GM19035 (cell line): ENCODE results near the gene HOXC9.

Experiments used
- ATAC-seq: cut with Tn5 transposase; IDR thresholded peaks from one replicate; pipeline ENCODE4 v1.9.1; 2021; ENCODE audit not compliant: unreplicated experiment

HOXC9 gene

GRCh38 chr12:54024581-54025305 lies 24.8 kb downstream of the HOXC9 start:
- no peak for ATAC-seq

DNA sequence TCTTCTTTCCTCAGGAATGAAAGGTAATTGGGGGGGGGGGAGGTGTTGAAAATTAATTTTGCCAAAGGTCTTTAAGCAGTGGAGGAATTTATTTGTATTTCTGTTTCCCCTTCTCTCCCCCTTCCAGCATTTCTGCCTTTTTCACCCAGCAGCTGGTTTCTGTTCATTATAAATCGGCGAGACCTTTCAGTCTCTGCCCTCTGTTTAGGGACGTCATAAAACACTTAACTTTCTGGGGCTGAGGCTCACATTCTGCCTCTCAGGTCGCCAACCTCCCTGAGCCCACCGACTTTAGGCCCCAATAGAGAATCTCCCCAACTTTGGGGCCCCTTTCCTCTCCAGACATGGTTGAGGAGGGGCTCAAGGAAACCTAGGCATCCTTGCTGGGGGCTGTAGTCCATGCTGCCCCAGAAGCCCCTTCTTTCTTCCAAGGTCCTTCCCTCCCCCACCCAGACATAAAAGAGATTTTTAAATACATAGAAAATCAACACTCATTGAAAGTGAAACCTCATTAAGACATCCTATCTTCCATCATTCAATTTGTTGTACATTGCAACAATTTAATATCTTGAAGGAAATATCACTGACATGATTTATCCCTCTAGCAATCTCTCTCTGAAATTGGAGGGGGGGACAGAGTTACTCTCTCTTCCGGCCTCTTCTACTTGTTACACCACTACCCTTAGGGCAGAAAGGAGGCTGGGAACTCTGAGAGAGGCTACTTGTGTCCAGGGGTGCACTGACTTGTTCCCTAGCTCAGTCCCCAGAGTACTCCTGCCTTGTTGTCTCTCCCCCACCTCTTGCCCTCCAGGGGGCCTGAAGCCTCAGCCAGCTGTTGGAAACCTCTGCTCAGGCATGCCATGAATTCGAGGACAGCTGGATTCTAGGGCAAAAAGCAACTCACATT lies 25.8 kb downstream of the HOXC9 start:
- ATAC-seq: no peak

GRCh38 chr12:54026640-54027441 lies 26.9 kb downstream of the HOXC9 start:
- ATAC-seq: no peak

DNA sequence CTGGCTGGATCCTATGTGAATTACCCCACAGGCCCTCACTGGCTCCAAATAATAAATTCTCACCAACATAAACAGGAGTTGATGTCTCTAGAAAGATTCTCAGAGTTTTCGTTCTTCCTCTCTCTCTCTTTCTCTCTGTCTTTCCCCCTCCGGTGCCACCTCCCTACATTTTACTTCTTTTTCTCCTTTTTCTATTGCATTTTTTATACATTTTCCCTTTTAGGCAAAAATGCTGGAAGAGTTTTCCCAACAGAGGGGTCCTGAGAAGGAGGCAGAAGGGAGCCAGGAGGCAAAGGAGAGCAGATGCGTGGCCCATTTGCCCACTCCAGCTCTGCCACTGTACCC lies 27.5 kb downstream of the HOXC9 start:
- ATAC-seq: no peak

DNA sequence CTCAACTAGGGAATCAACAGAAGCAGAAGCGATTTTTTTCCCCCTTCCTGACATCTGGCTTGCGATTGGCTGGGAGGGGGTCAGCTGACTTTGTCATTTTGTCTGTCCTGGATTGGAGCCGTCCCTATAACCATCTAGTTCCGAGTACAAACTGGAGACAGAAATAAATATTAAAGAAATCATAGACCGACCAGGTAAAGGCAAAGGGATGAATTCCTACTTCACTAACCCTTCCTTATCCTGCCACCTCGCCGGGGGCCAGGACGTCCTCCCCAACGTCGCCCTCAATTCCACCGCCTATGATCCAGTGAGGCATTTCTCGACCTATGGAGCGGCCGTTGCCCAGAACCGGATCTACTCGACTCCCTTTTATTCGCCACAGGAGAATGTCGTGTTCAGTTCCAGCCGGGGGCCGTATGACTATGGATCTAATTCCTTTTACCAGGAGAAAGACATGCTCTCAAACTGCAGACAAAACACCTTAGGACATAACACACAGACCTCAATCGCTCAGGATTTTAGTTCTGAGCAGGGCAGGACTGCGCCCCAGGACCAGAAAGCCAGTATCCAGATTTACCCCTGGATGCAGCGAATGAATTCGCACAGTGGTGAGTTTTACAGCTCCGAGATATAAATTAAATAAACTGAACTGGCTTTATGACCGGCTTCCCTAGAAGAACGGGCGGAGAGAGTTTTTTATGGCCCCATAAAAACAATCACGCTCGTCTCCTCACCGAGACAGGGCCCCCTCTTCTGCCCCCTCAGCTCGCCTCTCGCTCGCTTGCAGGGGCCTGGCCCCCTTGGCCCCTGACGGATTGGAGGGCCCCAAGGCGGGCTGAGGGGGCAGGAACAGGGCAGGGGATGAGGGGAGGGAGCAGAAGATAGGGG lies 28.6 kb downstream of the HOXC9 start, which contains the start of gene HOXC6:
Gene HOXC6, plus strand, starts transcription at position 127 of the 888 bp plus-strand sequence. Its CDS starts 82 bp downstream, at position 209.
- ATAC-seq: no peak

- ATAC-seq: no peak
These were observed 29.8 kb downstream of the HOXC9 start for GRCh38 chr12:54029529-54030441.

GRCh38 chr12:54030442-54030801 lies 30.5 kb downstream of the HOXC9 start:
- ATAC-seq: no peak

- ATAC-seq: no peak
These were observed 31.0 kb downstream of the HOXC9 start for GRCh38 chr12:54030889-54031471.

DNA sequence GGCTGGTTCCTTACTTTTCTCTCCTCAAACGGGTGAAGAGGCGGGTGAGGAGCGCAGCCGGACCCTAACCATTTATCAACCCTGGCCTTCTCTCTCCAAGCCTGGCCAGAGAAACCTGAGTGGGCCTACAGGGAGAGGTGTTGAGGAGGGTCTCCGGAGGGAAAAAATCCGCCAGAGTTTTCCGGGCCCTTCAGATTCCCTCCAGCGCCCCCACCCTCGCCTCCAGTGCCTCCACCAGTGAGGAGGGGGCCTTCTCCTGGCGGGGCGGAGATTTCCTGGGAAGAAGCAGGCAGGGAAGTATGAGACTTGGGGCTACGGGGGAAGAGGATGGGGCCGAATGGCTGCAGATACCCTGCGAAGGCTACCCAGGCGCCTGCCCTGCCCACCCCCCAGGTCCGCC lies 31.5 kb downstream of the HOXC9 start:
- no peak for ATAC-seq

DNA sequence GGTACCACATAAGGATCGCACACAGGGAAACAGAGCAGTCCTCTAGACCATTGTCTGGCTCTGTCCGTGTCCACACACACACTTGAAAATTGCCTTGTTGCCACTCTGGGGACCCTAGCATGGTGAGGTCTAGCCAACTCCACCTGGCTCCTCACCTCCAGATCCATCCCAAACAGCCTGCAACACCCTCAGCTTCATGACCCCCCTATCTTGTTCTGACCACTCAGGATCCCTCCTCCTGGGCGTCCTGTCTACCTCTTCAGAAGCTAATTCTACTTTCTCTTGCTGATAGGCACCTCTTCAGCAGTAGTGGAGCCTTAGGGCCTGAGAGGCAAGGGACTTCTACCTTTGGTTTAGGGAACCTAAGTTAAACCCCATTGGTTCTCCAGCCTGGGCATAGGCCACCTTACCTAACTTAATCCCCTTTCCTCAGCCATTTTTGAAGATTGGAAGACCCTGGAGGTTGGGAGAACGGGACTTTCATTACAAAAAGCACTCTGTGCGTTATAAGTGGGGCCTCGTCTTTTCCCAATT lies 32.2 kb downstream of the HOXC9 start:
- no peak for ATAC-seq

- ATAC-seq: no peak
These were observed 32.7 kb downstream of the HOXC9 start, which contains the start of gene HOXC5 for GRCh38 chr12:54032627-54033100. Gene HOXC5 (plus strand): TSS chr12:54033050. CDS start chr12:54033123, 73 bp downstream.

DNA sequence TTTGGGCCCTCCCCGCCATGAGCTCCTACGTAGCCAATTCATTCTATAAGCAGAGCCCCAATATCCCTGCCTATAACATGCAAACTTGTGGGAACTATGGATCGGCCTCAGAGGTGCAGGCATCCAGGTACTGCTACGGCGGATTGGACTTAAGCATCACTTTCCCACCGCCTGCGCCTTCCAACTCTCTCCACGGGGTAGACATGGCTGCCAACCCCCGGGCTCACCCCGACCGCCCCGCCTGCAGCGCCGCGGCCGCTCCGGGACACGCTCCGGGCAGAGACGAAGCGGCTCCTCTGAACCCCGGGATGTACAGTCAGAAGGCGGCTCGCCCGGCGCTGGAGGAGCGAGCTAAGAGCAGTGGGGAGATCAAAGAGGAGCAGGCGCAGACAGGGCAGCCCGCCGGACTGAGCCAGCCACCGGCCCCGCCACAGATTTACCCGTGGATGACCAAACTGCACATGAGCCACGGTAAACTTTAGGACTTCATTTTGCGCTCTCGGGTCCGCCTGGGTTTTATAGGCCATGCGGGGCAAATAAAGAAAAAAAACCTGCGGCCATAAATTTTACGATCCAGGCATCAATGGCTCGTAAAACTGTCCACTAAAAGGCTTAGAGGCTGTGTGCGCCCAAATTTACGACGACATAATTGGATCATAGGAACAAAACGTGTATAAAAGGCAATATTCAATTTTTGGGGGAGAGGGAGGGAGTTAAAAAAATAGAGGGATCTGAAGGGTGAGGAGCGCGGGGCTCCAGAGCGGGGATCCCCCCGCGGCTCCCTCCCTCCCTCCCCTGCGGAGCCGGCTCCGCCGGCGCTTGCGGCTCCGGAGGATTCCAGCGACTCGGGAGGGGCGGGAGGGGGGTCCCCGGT lies 33.4 kb downstream of the HOXC9 start:
- no peak for ATAC-seq

DNA sequence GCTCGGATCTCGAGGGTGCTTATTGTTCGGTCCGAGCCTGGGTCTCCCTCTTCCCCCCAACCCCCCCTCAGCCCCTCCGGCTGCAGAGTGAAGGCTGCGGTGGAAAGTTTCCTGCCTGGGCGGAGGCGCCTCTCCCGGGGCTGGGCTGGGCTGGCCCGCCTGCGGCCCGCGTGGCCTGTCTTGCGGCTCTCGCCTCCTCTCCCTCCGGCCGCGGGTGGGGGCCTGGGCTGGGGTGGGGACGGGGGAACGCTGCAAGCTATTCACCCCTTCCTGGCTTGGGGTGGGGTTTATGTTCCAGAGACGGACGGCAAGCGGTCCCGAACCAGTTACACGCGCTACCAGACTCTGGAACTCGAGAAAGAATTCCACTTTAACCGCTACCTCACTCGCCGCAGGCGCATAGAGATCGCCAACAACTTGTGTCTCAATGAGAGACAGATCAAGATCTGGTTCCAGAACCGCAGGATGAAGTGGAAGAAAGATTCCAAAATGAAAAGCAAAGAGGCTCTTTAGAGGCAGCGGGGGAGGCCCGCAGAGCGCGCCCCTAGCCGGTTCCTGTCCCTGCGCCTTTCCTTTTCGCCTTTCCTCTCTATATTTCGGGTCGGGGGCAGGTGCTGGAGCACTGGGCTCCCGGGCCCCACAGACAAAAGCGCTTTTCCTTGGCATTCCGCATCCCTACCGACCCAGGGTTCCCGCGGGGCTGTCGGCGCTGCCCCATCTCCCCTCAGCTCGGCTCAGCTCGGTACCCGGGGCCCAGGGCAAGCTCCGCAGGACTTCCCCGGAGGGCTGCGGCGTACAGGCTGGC lies 34.2 kb downstream of the HOXC9 start:
- ATAC-seq: no peak

- ATAC-seq: no peak
These were observed 34.9 kb downstream of the HOXC9 start for GRCh38 chr12:54034785-54035310.

GRCh38 chr12:54035568-54036264 lies 35.8 kb downstream of the HOXC9 start:
- ATAC-seq: no peak
